ENCODE measurements around the gene UTP25.

DNA sequence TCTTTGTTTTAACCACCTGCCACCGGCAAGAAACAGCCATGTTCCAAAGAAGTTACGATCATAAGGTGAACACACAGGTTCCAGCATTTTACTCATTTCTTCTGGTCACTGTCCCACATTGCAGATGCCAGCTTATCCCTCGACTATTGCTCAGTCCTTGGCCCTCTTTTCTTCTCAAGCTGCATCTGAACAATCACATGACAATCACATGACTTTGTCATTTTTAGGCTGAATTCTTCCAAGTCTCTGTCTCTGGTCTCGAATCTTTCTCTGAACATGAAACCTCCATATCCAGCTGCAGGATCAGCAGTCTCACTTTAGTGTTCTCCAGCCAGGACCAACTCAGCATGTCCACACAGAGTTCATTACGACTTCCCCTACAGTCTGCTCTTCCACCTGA lies 53.8 kb downstream of the UTP25 start:
- TF ChIP-seq, protein P1, sequence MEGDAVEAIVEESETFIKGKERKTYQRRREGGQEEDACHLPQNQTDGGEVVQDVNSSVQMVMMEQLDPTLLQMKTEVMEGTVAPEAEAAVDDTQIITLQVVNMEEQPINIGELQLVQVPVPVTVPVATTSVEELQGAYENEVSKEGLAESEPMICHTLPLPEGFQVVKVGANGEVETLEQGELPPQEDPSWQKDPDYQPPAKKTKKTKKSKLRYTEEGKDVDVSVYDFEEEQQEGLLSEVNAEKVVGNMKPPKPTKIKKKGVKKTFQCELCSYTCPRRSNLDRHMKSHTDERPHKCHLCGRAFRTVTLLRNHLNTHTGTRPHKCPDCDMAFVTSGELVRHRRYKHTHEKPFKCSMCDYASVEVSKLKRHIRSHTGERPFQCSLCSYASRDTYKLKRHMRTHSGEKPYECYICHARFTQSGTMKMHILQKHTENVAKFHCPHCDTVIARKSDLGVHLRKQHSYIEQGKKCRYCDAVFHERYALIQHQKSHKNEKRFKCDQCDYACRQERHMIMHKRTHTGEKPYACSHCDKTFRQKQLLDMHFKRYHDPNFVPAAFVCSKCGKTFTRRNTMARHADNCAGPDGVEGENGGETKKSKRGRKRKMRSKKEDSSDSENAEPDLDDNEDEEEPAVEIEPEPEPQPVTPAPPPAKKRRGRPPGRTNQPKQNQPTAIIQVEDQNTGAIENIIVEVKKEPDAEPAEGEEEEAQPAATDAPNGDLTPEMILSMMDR (conservative IDR thresholded peaks at IDR 0.05; ENCODE audit: low read depth, low read length) = no peak
- TF ChIP-seq, protein P2, sequence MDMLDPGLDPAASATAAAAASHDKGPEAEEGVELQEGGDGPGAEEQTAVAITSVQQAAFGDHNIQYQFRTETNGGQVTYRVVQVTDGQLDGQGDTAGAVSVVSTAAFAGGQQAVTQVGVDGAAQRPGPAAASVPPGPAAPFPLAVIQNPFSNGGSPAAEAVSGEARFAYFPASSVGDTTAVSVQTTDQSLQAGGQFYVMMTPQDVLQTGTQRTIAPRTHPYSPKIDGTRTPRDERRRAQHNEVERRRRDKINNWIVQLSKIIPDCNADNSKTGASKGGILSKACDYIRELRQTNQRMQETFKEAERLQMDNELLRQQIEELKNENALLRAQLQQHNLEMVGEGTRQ (IDR thresholded peaks at IDR 0.05; ENCODE audit: low read depth, low read length) = no peak
- TF ChIP-seq POLR2A (IDR thresholded peaks at IDR 0.05; ENCODE audit: low read depth, low read length) = no peak
- TF ChIP-seq CHD1 (IDR thresholded peaks at IDR 0.05; ENCODE audit: low read depth, low read length) = no peak
- no peak for TF ChIP-seq MXI1 (IDR thresholded peaks at IDR 0.05; ENCODE audit: borderline replicate concordance, low read depth, low read length)
- TF ChIP-seq RFX5 (IDR thresholded peaks at IDR 0.05; ENCODE audit: low read depth, low read length) = no peak
- no peak for TF ChIP-seq MAFK (IDR thresholded peaks at IDR 0.05; ENCODE audit: low read depth, low read length)
- TF ChIP-seq BHLHE40 (IDR thresholded peaks at IDR 0.05; ENCODE audit: low read depth, low read length) = no peak
- no peak for TF ChIP-seq RAD21 (IDR thresholded peaks at IDR 0.05; ENCODE audit: low read length)
- no peak for TF ChIP-seq CEBPB (IDR thresholded peaks at IDR 0.05; ENCODE audit: low read depth, low read length)
- TF ChIP-seq MAZ (IDR thresholded peaks at IDR 0.05; ENCODE audit: borderline replicate concordance, low read depth, low read length) = no peak
- no peak for TF ChIP-seq NFE2L2 (IDR thresholded peaks at IDR 0.05; ENCODE audit: low read depth, low read length)
- no peak for TF ChIP-seq SMC3 (IDR thresholded peaks at IDR 0.05; ENCODE audit: low read depth, low read length)
